Astrocyte (in vitro differentiated cells and primary cell): Measurements from ENCODE around the gene FOS. TPM values are rescaled to one million over a fixed set of nuclear protein-coding genes. Genes with fewer than 3 reads are reported as not detected.

Experiments
- DNase-seq: peaks from one replicate; pipeline ENCODE4 v3.0.0-alpha.2; 2010; ENCODE audit warnings: low read depth
- FAIRE-seq: peaks from 2 replicates; lab custom pipeline; 2011; peaks lifted over from hg19 to GRCh38; lab: Jason Lieb, UNC
- H2AFZ ChIP-seq: 2 replicates; pipeline ENCODE4 v1.6.0; 2012; ENCODE audit warnings: low read depth, low read length, inconsistent platforms
- H3K27ac ChIP-seq: 2 replicates; pipeline ENCODE4 v1.5.1; 2011; ENCODE audit warnings: low read depth, low read length, inconsistent platforms
- H3K27me3 ChIP-seq: 2 replicates; pipeline ENCODE4 v1.6.0; 2011; ENCODE audit warnings: low read length, inconsistent platforms; ENCODE audit not compliant: insufficient read depth
- H3K36me3 ChIP-seq: 2 replicates; pipeline ENCODE4 v1.5.1; 2011; ENCODE audit warnings: low read length, inconsistent platforms; ENCODE audit not compliant: insufficient read depth
- H3K4me1 ChIP-seq: 2 replicates; pipeline ENCODE4 v1.5.1; 2011; ENCODE audit warnings: low read length, inconsistent platforms; ENCODE audit not compliant: insufficient read depth
- H3K4me2 ChIP-seq: 2 replicates; pipeline ENCODE4 v1.6.0; 2012; ENCODE audit warnings: low read length, inconsistent platforms
- H3K4me3 ChIP-seq: 2 replicates; pipeline ENCODE4 v1.5.1; 2011; ENCODE audit warnings: low read depth, mild to moderate bottlenecking, low read length, inconsistent platforms; ENCODE audit not compliant: insufficient read depth
- H3K79me2 ChIP-seq: 2 replicates; pipeline ENCODE4 v1.6.0; 2012; ENCODE audit warnings: mild to moderate bottlenecking, low read length, inconsistent platforms; ENCODE audit not compliant: insufficient read depth
- H3K9ac ChIP-seq: 2 replicates; pipeline ENCODE4 v1.6.0; 2012; ENCODE audit warnings: mild to moderate bottlenecking, low read length, inconsistent platforms
- H3K9me3 ChIP-seq: 2 replicates; pipeline ENCODE4 v1.5.1; 2012; ENCODE audit warnings: low read depth, mild to moderate bottlenecking, low read length, inconsistent platforms; ENCODE audit not compliant: insufficient read depth
- H4K20me1 ChIP-seq: 2 replicates; pipeline ENCODE4 v1.6.0; 2012; ENCODE audit warnings: low read length, inconsistent platforms; ENCODE audit not compliant: insufficient read depth
- H3K27ac Mint-ChIP-seq: one replicate; pipeline ENCODE4 v1.8.0; 2021; ENCODE audit warnings: mild to moderate bottlenecking, mixed read lengths; ENCODE audit not compliant: unreplicated experiment
- H3K27me3 Mint-ChIP-seq: one replicate; pipeline ENCODE4 v1.8.0; 2021; ENCODE audit warnings: low read depth, mixed read lengths; ENCODE audit not compliant: unreplicated experiment
- H3K36me3 Mint-ChIP-seq: one replicate; pipeline ENCODE4 v1.8.0; 2021; ENCODE audit warnings: low read depth, mixed read lengths; ENCODE audit not compliant: unreplicated experiment
- H3K4me1 Mint-ChIP-seq: one replicate; pipeline ENCODE4 v1.8.0; 2021; ENCODE audit warnings: low read depth, mixed read lengths; ENCODE audit not compliant: unreplicated experiment
- H3K4me3 Mint-ChIP-seq: one replicate; pipeline ENCODE4 v1.8.0; 2021; ENCODE audit warnings: mild to moderate bottlenecking, moderate library complexity, mixed read lengths; ENCODE audit not compliant: unreplicated experiment
- H3K9me3 Mint-ChIP-seq: one replicate; pipeline ENCODE4 v1.8.0; 2021; ENCODE audit warnings: mild to moderate bottlenecking, mixed read lengths; ENCODE audit not compliant: unreplicated experiment
- CTCF ChIP-seq: IDR thresholded peaks from 2 replicates; pipeline ENCODE4 v1.5.1; 2011; ENCODE audit warnings: low read depth, mild to moderate bottlenecking, inconsistent platforms, low read length, moderate library complexity; ENCODE audit not compliant: insufficient read depth
- EZH2 ChIP-seq: IDR thresholded peaks from 2 replicates; pipeline ENCODE4 v1.6.1; 2012; ENCODE audit warnings: mild to moderate bottlenecking, low read length, inconsistent platforms; ENCODE audit not compliant: insufficient read depth
- total RNA-seq: library from RNA; stranded (reverse); gene quantifications from 2 replicates; pipeline ENCODE4 v1.2.1, GENCODE V29; 2021

FOS gene
- total RNA-seq, 1 donor from 2014 or later = 57.7 TPM

- no peaks in the 10 kb centered on the region for H3K9me3 Mint-ChIP-seq
- peaks cover 16% of the 10 kb centered on the region for H3K4me1 ChIP-seq
- no peaks in the 10 kb centered on the region for H3K36me3 Mint-ChIP-seq
- FAIRE-seq (no peak), DNase-seq (no peak)
- TF ChIP-seq CTCF (no peak), EZH2 (no peak)
- no peak overlapping the region for H3K4me3 Mint-ChIP-seq
- H3K4me3 ChIP-seq = no peak overlapping the region
- H3K36me3 ChIP-seq = no peaks in the 10 kb centered on the region
- no peak overlapping the region for H3K27ac ChIP-seq
- H3K9me3 ChIP-seq = no peaks in the 10 kb centered on the region
- no peak overlapping the region for H3K4me2 ChIP-seq
- H4K20me1 ChIP-seq = no peaks in the 10 kb centered on the region
- no peak overlapping the region for H3K27ac Mint-ChIP-seq
- H3K79me2 ChIP-seq = no peaks in the 10 kb centered on the region
- H3K27me3 ChIP-seq = no peaks in the 10 kb centered on the region
- peaks cover 9% of the 10 kb centered on the region for H3K4me1 Mint-ChIP-seq
- no peaks in the 10 kb centered on the region for H3K27me3 Mint-ChIP-seq
- no peak overlapping the region for H2AFZ ChIP-seq
- H3K9ac ChIP-seq = no peak overlapping the region
Measured at GRCh38 chr14:75297411-75298040, 18.9 kb downstream of the FOS start.

- no peak overlapping the region for H2AFZ ChIP-seq
- no peak overlapping the region for H3K4me2 ChIP-seq
- H3K27me3 Mint-ChIP-seq = no peaks in the 10 kb centered on the region
- H3K27ac ChIP-seq = no peak overlapping the region
- no peaks in the 10 kb centered on the region for H3K36me3 Mint-ChIP-seq
- H3K4me1 ChIP-seq = peaks cover 16% of the 10 kb centered on the region
- H4K20me1 ChIP-seq = no peaks in the 10 kb centered on the region
- FAIRE-seq (no peak), DNase-seq (no peak)
- H3K79me2 ChIP-seq = no peaks in the 10 kb centered on the region
- H3K4me1 Mint-ChIP-seq = peaks cover 9% of the 10 kb centered on the region
- H3K9ac ChIP-seq = no peak overlapping the region
- H3K36me3 ChIP-seq = no peaks in the 10 kb centered on the region
- H3K4me3 ChIP-seq = no peak overlapping the region
- no peak for TF ChIP-seq CTCF
- no peak for TF ChIP-seq EZH2
- H3K9me3 ChIP-seq = no peaks in the 10 kb centered on the region
- H3K9me3 Mint-ChIP-seq = no peaks in the 10 kb centered on the region
- H3K27me3 ChIP-seq = no peaks in the 10 kb centered on the region
- H3K27ac Mint-ChIP-seq = no peak overlapping the region
- H3K4me3 Mint-ChIP-seq = no peak overlapping the region
Measured at GRCh38 chr14:75298187-75298965, 19.7 kb downstream of the FOS start.

- peaks cover 16% of the 10 kb centered on the region for H3K4me1 ChIP-seq
- Mint-ChIP-seq H3K4me3 (no peak overlapping the region), H3K27me3 (no peaks in the 10 kb centered on the region), H3K27ac (no peak overlapping the region), H3K9me3 (no peaks in the 10 kb centered on the region), H3K36me3 (no peaks in the 10 kb centered on the region), H3K4me1 (peaks cover 9% of the 10 kb centered on the region)
- no peak for FAIRE-seq
- TF ChIP-seq EZH2 = no peak
- TF ChIP-seq CTCF = no peak
- no peak overlapping the region for H3K27ac ChIP-seq
- H3K9ac ChIP-seq = no peak overlapping the region
- H2AFZ ChIP-seq = no peak overlapping the region
- DNase-seq = no peak
- H3K79me2 ChIP-seq = no peaks in the 10 kb centered on the region
- no peak overlapping the region for H3K4me2 ChIP-seq
- H4K20me1 ChIP-seq = no peaks in the 10 kb centered on the region
- H3K4me3 ChIP-seq = no peak overlapping the region
- no peaks in the 10 kb centered on the region for H3K36me3 ChIP-seq
- H3K9me3 ChIP-seq = no peaks in the 10 kb centered on the region
- no peaks in the 10 kb centered on the region for H3K27me3 ChIP-seq
Measured at GRCh38 chr14:75299059-75299458, 20.4 kb downstream of the FOS start.
